Measurements from ENCODE around the gene TRAPPC12.

DNA sequence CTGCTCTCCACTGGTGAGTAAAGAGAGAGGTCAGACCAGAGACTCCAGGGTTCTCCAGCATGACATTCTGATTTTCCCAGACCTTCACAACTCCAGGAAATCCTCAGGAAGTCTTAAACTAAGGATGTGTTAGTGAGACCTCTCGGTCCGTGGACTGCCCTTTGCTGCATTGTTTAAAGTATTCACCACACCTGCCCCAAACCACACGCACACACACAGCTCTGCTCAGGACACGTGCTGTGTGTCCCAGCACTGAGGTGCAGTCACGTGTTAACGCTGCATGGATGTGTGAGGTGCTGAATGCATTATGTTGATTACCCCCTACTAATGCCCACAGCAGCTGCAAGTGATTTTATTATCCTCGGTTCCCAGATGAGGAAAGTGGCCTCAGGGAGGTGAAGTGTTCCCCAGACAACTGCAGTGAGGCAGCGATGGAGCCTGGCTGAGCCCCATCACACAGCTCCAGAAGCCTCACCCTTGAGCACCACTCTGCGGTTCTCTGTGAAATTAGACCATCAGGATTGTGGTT is 68.4 kb downstream of the TRAPPC12 start:
- TF ChIP-seq EP300 (IDR thresholded peaks at IDR 0.05; ENCODE audit: low read depth) (no peak), POLR2A (IDR thresholded peaks at IDR 0.05) (no peak)
- TF ChIP-seq, protein P1, sequence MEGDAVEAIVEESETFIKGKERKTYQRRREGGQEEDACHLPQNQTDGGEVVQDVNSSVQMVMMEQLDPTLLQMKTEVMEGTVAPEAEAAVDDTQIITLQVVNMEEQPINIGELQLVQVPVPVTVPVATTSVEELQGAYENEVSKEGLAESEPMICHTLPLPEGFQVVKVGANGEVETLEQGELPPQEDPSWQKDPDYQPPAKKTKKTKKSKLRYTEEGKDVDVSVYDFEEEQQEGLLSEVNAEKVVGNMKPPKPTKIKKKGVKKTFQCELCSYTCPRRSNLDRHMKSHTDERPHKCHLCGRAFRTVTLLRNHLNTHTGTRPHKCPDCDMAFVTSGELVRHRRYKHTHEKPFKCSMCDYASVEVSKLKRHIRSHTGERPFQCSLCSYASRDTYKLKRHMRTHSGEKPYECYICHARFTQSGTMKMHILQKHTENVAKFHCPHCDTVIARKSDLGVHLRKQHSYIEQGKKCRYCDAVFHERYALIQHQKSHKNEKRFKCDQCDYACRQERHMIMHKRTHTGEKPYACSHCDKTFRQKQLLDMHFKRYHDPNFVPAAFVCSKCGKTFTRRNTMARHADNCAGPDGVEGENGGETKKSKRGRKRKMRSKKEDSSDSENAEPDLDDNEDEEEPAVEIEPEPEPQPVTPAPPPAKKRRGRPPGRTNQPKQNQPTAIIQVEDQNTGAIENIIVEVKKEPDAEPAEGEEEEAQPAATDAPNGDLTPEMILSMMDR (IDR thresholded peaks at IDR 0.05), result no peak

Measured in transverse colon (tissue), 3 donors.